Activated gamma-delta T cell treated with Interleukin-2 at 50 U/mL for 16 hours (primary cell): ENCODE measurements around the gene HK1.
"Not testable (repeated sequence)": the region's sequence is repeated elsewhere in the genome, so short reads cannot be mapped to it uniquely, and the experiment has no call there.

Experiments used
- DNase-seq: peaks from one replicate; pipeline ENCODE4 v3.0.0-alpha.2; 2020

Gene HK1

DNA sequence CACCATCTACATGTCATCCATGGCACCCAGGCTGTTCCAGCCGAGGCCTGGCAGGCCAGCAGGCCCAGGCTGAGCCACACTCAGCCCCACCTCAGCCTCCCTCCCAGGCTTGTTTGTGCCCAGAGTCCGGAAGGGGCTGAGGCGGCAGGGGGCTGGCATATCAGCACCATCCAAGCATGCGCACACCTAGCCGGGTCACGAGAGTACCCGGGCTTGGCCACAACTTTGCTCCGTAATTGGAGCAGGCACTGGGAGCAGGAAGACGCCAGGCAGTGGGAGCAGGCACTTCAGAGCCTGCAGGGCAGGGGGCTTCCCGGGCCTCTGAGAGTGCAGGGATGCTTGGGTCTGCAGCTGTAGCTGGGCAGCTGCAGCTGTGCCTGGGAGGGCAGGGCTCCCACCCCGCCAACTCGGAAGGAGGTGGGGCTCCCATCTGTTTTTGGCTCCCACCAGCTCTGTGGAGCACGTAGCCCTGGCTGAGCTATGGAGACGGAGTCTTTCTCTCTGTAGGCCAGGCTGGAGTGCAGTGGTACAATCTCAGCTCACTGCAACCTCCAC lies 157.7 kb downstream of the HK1 start:
- DNase-seq, result no peak

DNA sequence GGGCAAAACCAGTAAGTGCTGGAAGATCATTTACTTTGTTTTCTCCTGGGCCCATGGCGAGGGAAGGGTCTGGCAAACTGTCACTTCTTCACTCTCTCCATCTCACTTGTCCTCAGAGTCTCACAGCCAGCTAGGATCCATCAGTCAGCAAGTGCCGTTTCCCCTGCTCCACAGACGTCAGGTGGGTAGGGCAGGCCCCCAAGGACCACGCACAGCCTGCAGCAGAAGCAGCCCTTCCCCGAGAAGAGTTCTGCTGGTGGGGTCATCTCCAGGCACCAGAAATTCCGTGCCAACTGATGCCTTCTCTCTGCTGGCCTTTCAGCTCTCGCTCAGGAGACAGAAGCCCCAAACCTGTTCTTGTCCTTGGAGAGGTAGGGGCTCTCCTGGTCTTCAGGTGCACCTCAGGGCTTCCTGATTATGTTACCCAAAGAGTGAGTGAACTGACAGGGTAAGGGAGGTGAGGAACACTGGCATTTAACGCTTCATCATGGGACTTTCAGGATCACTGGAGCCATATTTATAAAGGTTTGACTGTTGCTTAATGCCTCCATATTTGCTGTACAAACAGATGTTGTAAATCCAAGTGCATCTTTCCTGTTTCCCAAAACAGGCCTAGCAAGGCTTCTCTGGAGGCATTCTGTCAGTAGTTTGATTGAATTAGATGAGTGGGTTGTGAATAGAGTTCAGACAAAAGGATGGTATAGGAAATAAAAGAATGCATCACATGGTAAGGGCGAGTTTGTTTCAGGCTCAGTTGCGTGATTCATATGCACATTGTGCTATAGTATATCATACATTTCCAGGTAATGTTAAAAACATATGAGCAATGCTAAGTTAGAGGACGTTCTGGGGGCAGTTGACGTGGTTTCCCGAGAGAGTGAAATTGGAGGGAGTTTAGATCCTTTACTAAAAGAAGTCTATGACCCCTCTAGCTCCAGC lies 159.3 kb downstream of the HK1 start:
- DNase-seq, result no peak

DNA sequence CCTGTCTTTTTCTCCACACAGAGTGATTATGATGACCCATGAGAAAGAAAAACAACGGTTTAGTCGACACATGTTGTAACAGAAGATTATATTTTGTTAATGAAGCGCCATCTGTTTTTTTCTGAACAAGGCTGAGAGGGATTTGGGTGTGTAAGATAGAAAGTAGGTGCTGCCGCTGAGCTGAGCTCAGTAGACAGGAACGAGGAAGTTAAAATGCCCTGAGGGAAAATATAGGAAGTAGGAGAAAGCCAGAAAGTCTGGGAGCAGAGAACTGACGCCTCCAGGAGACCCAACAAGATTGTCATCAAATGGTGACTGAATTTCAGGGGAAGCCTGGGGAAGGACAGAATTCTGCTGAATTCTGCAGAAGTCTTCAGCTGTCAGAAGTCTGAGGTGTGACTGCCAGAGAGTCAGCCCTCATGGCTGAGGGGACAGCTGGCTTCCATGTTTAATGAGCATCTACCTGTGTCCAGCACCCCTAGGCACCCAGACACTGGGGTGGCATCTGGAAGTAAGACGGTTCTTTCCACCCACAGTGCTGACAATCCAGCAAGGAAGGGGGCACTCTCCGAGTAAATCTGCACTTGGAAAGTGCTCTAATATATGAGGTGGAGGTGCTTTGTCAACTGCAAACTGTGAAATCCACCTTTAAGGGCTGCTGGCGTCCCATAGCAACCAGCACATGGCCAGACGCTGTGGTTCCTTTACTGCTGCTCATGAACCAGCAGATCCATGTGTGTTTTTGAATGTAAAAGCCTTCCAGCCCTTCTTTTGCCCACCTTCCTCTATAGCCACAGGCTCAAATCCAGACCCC lies 160.4 kb downstream of the HK1 start:
- DNase-seq, result no peak

DNA sequence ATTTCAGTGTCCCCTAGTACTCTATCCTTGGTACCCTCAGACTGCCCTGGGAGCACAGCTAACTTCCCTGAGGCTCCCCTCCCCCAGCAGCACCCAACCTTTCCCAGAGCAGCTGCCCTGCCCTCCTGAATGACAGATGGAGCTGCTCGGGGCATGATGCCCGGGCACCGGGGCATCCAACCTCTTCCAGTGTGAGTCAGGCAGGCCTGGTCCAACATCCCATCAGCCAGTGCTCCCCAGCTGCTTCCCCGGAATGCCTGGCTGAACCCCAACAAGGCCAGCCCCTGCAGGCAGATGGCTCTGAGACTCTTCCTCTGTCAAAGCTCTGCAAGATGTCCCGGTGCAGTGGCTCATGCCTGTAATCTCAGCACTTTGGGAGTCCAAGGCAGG lies 161.0 kb downstream of the HK1 start:
- no peak for DNase-seq

DNA sequence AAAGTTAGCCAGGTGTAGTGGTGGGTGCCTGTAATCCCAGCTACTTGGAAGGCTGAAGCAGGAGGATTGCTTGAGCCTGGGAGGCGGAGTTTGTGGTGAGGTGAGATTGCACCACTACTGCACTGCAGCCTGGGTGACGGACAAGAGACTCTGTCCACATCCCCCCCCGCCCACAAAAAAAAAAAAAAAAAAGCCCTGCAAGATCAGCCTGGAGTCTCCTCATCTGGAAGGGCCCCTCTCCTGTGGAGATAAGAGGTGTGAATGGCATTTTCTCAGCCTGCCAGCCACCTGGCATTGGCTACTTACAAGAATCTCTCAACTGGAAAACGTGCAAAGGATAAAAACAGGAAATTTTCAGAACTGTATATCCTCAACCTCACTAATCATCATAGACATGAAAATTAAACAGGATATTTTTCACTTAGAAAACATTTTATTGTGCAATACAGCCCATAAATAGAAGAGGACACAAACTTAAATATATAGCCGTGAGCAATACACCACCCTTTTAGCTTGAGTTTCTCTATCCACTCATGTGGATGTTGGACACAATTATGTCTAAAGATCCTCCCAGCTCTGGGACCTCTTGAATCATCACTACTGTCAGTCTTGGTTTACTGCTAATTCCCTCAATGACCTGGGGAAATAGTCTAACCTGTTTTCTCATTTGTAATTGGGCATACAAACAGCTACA lies 161.7 kb downstream of the HK1 start:
- DNase-seq, result no peak

DNA sequence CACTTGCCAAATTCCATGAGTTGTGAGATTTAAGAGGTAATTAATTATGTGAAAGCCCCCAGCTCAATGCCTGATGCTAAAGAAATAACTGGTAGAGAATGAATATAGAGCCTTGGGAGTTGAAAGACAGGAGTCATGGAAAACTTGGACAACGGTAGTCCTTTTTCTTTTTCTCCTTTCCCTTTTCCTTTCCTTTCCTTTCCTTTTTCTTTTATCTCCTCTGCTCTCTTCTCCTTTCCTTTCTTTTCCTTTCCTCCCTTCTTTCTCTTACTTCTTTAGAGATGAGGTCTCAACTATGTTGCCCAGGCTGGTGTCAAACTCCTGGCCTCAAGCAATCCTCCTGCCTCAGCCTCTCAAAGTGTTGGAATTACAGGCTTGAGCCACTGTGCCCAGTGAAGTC lies 165.1 kb downstream of the HK1 start:
- no peak for DNase-seq

GRCh38 chr10:69445041-69445440 lies 166.7 kb downstream of the HK1 start:
- no peak for DNase-seq

GRCh38 chr10:69446229-69446628 lies 167.9 kb downstream of the HK1 start:
- no peak for DNase-seq

DNA sequence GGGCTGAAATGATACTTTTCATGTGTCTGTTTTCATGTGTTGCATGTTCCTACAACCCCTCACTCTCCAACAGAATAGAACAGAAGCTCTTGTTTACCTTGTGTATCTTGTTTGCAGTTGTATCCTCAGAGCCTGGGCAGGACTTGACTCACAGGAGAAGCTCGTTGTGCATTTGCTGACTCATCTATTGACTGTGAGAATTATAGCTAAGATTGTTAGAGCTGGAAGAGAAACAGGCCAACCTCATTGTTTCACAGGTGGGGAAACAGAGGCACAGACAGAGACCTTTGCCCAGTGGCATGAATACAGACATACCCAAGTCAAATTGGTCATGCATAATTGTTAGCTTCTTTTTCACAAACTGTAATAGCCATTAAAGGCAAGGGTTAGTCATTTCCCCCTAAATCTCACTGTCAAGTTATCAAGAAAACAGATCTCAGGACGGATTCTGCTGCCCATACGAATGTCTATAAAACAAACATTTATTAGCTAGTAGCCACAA lies 168.4 kb downstream of the HK1 start:
- DNase-seq, result no peak

- peak; percentile 29 for DNase-seq
These were observed 171.5 kb downstream of the HK1 start for GRCh38 chr10:69449841-69450240.

DNA sequence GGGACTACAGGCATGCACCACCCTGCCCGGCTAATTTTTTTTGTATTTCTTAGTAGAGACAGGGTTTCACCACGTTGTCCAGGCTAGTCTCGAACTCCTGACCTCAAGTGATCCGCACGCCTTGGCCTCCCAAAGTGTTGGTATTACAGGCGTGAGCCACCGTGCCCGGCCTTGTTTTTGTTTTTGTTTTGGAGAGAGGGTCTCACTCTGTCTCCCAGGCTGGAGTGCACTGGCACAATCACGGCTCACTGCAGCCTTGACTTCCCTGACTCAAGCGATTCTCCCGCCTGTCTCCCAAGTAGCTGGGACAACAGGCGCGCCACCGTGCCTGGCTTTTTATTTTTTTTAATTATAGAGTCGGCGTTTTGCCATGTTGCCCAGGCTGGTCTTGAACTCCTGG lies 172.1 kb downstream of the HK1 start:
- DNase-seq, result not testable (repeated sequence)

DNA sequence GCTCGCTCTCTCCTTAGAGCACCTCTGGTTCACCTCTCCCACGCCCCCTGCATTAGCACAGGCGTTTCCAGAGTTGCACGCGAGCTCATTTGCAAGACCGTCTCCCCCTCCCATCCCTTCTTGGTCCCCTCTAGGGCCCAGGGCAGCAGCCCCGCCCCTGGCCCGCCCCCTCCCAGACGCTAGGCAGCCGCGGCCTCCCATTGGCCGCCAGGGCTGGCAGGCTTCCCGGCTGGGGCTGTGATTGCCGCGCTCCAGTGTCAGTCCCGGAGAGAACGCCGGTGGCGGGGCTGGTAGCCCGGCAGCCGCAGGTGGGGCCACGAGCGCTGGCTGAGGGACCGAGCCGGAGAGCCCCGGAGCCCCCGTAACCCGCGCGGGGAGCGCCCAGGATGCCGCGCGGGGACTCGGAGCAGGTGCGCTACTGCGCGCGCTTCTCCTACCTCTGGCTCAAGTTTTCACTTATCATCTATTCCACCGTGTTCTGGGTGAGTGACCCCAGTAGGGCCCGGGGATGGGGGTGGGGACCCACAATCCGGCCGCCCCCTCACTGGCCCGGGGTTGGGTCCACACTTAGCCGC lies 173.0 kb downstream of the HK1 start, which contains the start of gene TSPAN15:
TSS of gene TSPAN15 (plus strand) at position 257 of the 575 bp plus-strand sequence. CDS start at position 387, 130 bp downstream.
- DNase-seq, result peak; percentile 70
